Measurements from ENCODE around the gene STAT3. TPM values are rescaled to one million over a fixed set of nuclear protein-coding genes. Genes with fewer than 3 reads are reported as not detected.

The STAT3 gene
- total and polyA plus RNA-seq, 2 of the 13 experiments (the other 11 are each of a cell fraction or from before 2014, with no cell fraction given) = 61.8 to 62.4 TPM

DNA sequence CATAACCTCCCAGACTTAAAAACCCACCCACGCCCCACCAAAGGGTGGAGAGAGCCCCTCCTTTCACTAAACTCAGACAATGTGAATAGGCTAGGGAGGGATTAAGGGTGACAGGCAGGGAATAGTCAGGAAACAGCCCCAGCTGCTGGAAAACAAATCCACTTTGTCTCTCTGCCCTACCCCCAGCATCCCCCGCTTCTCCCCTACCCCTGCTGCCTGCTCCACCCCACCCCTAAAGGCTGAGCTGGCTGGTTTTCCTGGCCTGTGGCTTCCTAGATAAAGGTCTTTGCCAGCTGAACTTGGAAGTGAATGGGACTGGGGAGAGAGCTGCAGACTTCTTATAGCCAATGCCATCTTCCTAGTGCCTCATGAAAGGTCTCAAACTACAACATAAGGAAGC, 19.8 kb upstream of the STAT3 start:
- no peaks in the 10 kb centered on the region for H3K27me3 ChIP-seq (ENCODE audit: control insufficient read depth in 1 of 2, insufficient read depth in 2 of 2, low read length in 2 of 2)
- DNase-seq (ENCODE audit: low spot score) = no peak
- H3K9me3 ChIP-seq (ENCODE audit: low read length) = no peaks in the 10 kb centered on the region
- ChIA-PET CTCF (ENCODE audit: low intra/inter-chr PET ratio, low total read pairs) (interaction anchor here (1.2 to 6.6 kb wide), 2 partner anchors 85 to 109 kb away, joined by 3 to 163 read pairs; no protein-coding TSS in a partner anchor), POLR2A (interaction anchor here (3.0 kb wide), 1 partner anchor 20 kb away, joined by 20 read pairs; the partner anchor contains the start of gene STAT3)
- 92% methylated on average over 2 of the region's 2 CpGs for WGBS (ENCODE audit: low lambda C conversion rate)
- H3K79me2 ChIP-seq (ENCODE audit: insufficient read depth, low read length) = no peaks in the 10 kb centered on the region
- peaks cover 10 to 15% of the 10 kb centered on the region in 2 experiments for H3K36me3 ChIP-seq (replicated peaks in 1 of 2; ENCODE audit: control insufficient read depth in 1 of 2, insufficient read depth in 2 of 2, low read length in 2 of 2)
- no peak for FAIRE-seq
- no peak overlapping the region for H3K4me3 ChIP-seq (replicated peaks in 1 of 3; ENCODE audit: insufficient read depth in 1 of 3, low read depth in 2 of 3, low read length in 3 of 3)
- 0 out of 2 replicates have a peak, but pooled peaks cover 8% of the 10 kb centered on the region for H3K4me1 ChIP-seq (ENCODE audit: insufficient read depth, low read length)
- BruUV-seq (replicated peaks) = no TSS peak
- H4K20me1 ChIP-seq (ENCODE audit: insufficient read depth, low read length) = no peaks in the 10 kb centered on the region
- intact Hi-C loops (cut with micrococcal nuclease; ENCODE audit: unreplicated experiment) = no loop called here
- in situ Hi-C loops (cut with HindIII; ENCODE audit: extremely low pct_ligation_motif_present, low pct_unique_long_range_greater_than_20kb) = no loop called here
- H3K9ac ChIP-seq (ENCODE audit: insufficient read depth, low read depth, low read length) = no peak overlapping the region
- H3K4me2 ChIP-seq (ENCODE audit: low read depth, low read length) = no peak overlapping the region
- no peak overlapping the region for H3K27ac ChIP-seq (ENCODE audit: extremely low read length, insufficient read depth, low read length)
- no peak for ATAC-seq
- no peak overlapping the region for H2AFZ ChIP-seq (ENCODE audit: low read length)
- TF ChIP-seq, protein P1, sequence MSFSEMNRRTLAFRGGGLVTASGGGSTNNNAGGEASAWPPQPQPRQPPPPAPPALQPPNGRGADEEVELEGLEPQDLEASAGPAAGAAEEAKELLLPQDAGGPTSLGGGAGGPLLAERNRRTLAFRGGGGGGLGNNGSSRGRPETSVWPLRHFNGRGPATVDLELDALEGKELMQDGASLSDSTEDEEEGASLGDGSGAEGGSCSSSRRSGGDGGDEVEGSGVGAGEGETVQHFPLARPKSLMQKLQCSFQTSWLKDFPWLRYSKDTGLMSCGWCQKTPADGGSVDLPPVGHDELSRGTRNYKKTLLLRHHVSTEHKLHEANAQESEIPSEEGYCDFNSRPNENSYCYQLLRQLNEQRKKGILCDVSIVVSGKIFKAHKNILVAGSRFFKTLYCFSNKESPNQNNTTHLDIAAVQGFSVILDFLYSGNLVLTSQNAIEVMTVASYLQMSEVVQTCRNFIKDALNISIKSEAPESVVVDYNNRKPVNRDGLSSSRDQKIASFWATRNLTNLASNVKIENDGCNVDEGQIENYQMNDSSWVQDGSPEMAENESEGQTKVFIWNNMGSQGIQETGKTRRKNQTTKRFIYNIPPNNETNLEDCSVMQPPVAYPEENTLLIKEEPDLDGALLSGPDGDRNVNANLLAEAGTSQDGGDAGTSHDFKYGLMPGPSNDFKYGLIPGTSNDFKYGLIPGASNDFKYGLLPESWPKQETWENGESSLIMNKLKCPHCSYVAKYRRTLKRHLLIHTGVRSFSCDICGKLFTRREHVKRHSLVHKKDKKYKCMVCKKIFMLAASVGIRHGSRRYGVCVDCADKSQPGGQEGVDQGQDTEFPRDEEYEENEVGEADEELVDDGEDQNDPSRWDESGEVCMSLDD (CRISPR knock-in tag; IDR thresholded peaks at IDR 0.05; ENCODE audit: borderline replicate concordance) = no peak
- TF ChIP-seq KAT2B (IDR thresholded peaks at IDR 0.05; ENCODE audit: borderline replicate concordance, low read depth, low read length) = no peak
- no peak for TF ChIP-seq TOPORS (CRISPR knock-in tag; IDR thresholded peaks at IDR 0.05)
- no peak for TF ChIP-seq SIN3B (IDR thresholded peaks at IDR 0.05; ENCODE audit: low read length)
- TF ChIP-seq AGO2 (optimal IDR thresholded peaks at IDR 0.05; ENCODE audit: low read depth, low read length) = no peak
- TF ChIP-seq MAFF (IDR thresholded peaks at IDR 0.05; ENCODE audit: low read depth, low read length) = no peak
- TF ChIP-seq, protein P2, sequence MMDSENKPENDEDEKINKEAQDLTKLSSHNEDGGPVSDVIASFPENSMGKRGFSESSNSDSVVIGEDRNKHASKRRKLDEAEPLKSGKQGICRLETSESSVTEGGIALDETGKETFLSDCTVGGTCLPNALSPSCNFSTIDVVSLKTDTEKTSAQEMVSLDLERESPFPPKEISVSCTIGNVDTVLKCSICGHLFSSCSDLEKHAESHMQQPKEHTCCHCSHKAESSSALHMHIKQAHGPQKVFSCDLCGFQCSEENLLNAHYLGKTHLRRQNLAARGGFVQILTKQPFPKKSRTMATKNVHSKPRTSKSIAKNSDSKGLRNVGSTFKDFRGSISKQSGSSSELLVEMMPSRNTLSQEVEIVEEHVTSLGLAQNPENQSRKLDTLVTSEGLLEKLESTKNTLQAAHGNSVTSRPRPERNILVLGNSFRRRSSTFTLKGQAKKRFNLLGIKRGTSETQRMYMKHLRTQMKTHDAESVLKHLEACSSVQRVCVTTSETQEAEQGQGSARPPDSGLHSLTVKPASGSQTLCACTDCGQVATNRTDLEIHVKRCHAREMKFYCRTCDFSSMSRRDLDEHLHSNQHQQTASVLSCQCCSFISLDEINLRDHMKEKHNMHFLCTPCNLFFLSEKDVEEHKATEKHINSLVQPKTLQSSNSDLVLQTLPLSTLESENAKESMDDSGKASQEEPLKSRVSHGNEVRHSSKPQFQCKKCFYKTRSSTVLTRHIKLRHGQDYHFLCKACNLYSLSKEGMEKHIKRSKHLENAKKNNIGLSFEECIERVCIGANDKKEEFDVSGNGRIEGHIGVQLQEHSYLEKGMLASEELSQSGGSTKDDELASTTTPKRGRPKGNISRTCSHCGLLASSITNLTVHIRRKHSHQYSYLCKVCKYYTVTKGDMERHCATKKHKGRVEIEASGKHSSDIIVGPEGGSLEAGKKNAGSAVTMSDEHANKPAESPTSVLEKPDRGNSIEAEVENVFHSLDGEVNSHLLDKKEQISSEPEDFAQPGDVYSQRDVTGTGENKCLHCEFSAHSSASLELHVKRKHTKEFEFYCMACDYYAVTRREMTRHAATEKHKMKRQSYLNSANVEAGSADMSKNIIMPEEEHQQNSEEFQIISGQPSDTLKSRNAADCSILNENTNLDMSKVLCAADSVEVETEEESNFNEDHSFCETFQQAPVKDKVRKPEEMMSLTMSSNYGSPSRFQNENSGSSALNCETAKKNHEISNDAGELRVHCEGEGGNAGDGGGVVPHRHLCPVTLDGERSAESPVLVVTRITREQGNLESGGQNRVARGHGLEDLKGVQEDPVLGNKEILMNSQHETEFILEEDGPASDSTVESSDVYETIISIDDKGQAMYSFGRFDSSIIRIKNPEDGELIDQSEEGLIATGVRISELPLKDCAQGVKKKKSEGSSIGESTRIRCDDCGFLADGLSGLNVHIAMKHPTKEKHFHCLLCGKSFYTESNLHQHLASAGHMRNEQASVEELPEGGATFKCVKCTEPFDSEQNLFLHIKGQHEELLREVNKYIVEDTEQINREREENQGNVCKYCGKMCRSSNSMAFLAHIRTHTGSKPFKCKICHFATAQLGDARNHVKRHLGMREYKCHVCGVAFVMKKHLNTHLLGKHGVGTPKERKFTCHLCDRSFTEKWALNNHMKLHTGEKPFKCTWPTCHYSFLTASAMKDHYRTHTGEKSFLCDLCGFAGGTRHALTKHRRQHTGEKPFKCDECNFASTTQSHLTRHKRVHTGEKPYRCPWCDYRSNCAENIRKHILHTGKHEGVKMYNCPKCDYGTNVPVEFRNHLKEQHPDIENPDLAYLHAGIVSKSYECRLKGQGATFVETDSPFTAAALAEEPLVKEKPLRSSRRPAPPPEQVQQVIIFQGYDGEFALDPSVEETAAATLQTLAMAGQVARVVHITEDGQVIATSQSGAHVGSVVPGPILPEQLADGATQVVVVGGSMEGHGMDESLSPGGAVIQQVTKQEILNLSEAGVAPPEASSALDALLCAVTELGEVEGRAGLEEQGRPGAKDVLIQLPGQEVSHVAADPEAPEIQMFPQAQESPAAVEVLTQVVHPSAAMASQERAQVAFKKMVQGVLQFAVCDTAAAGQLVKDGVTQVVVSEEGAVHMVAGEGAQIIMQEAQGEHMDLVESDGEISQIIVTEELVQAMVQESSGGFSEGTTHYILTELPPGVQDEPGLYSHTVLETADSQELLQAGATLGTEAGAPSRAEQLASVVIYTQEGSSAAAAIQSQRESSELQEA (CRISPR knock-in tag; IDR thresholded peaks at IDR 0.05; ENCODE audit: not compliant biosample characterization) = no peak
- no peak for TF ChIP-seq MYNN (CRISPR knock-in tag; IDR thresholded peaks at IDR 0.05; ENCODE audit: low read depth)
- TF ChIP-seq, protein P3, sequence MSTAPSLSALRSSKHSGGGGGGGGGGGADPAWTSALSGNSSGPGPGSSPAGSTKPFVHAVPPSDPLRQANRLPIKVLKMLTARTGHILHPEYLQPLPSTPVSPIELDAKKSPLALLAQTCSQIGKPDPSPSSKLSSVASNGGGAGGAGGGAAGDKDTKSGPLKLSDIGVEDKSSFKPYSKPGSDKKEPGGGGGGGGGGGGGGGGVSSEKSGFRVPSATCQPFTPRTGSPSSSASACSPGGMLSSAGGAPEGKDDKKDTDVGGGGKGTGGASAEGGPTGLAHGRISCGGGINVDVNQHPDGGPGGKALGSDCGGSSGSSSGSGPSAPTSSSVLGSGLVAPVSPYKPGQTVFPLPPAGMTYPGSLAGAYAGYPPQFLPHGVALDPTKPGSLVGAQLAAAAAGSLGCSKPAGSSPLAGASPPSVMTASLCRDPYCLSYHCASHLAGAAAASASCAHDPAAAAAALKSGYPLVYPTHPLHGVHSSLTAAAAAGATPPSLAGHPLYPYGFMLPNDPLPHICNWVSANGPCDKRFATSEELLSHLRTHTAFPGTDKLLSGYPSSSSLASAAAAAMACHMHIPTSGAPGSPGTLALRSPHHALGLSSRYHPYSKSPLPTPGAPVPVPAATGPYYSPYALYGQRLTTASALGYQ (CRISPR knock-in tag; IDR thresholded peaks at IDR 0.05) = no peak
- TF ChIP-seq, protein P4, sequence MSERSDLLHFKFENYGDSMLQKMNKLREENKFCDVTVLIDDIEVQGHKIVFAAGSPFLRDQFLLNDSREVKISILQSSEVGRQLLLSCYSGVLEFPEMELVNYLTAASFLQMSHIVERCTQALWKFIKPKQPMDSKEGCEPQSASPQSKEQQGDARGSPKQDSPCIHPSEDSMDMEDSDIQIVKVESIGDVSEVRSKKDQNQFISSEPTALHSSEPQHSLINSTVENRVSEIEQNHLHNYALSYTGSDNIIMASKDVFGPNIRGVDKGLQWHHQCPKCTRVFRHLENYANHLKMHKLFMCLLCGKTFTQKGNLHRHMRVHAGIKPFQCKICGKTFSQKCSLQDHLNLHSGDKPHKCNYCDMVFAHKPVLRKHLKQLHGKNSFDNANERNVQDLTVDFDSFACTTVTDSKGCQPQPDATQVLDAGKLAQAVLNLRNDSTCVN (CRISPR knock-in tag; IDR thresholded peaks at IDR 0.05; ENCODE audit: borderline replicate concordance) = no peak
